HG03095 (cell line): ENCODE measurements around the gene LLGL1.

Source experiments
- ATAC-seq: cut with Tn5 transposase; IDR thresholded peaks from one replicate; pipeline ENCODE4 v1.9.1; 2021; ENCODE audit warnings: moderate library complexity; ENCODE audit not compliant: unreplicated experiment

Gene LLGL1

GRCh38 chr17:18225121-18225641 lies at the start of gene LLGL1:
Gene LLGL1, plus strand, starts transcription at chr17:18225635. Its CDS starts 48 bp downstream, at chr17:18225683.
- ATAC-seq: peak; percentile 86

- no peak for ATAC-seq
These were observed 49.3 kb upstream of the LLGL1 start for GRCh38 chr17:18176176-18176575.

GRCh38 chr17:18177133-18177532 lies 48.3 kb upstream of the LLGL1 start:
- ATAC-seq: no peak

- no peak for ATAC-seq
These were observed 47.7 kb upstream of the LLGL1 start for GRCh38 chr17:18177722-18178121.

- no peak for ATAC-seq
These were observed 46.2 kb upstream of the LLGL1 start for GRCh38 chr17:18179196-18179595.

- no peak for ATAC-seq
These were observed 45.6 kb upstream of the LLGL1 start for GRCh38 chr17:18179804-18180203.

GRCh38 chr17:18181358-18181757 lies 44.1 kb upstream of the LLGL1 start:
- no peak for ATAC-seq

- no peak for ATAC-seq
These were observed 43.1 kb upstream of the LLGL1 start for GRCh38 chr17:18182110-18182977.

- ATAC-seq: peak; percentile 31
These were observed 42.5 kb upstream of the LLGL1 start for GRCh38 chr17:18182978-18183333.

- peak; percentile 71 for ATAC-seq
These were observed 41.9 kb upstream of the LLGL1 start, which contains the start of gene ALKBH5 for GRCh38 chr17:18183334-18184142. Gene ALKBH5, plus strand, starts transcription at chr17:18183828. Its CDS starts 416 bp downstream, at chr17:18184244.

GRCh38 chr17:18184143-18185031 lies 41.0 kb upstream of the LLGL1 start:
- no peak for ATAC-seq

GRCh38 chr17:18185391-18185790 lies 40.0 kb upstream of the LLGL1 start:
- ATAC-seq: no peak

GRCh38 chr17:18185832-18186626 lies 39.4 kb upstream of the LLGL1 start:
- no peak for ATAC-seq

- no peak for ATAC-seq
These were observed 38.8 kb upstream of the LLGL1 start for GRCh38 chr17:18186627-18186982.

- ATAC-seq: no peak
These were observed 38.2 kb upstream of the LLGL1 start for GRCh38 chr17:18187226-18187625.

- ATAC-seq: no peak
These were observed 37.3 kb upstream of the LLGL1 start for GRCh38 chr17:18187821-18188761.

- ATAC-seq: no peak
These were observed 34.7 kb upstream of the LLGL1 start for GRCh38 chr17:18190628-18191235.

GRCh38 chr17:18191236-18191667 lies 34.2 kb upstream of the LLGL1 start:
- no peak for ATAC-seq
